Fibroblast of mammary gland (primary cell): Measurements from ENCODE around the gene CDH13.

Experiments
- DNase-seq: peaks from one replicate; pipeline ENCODE4 v3.0.0-alpha.2; 2010; ENCODE audit warnings: low read depth
- H3K4me3 ChIP-seq: 2 replicates; pipeline ENCODE4 v1.5.1; 2011; ENCODE audit warnings: low read depth, mild to moderate bottlenecking, low read length, moderate library complexity; ENCODE audit not compliant: control insufficient read depth
- TF ChIP-seq, protein P1 (sequence below): conservative IDR thresholded peaks from 2 replicates; pipeline ENCODE4 v1.5.1; 2011; ENCODE audit warnings: low read depth, low read length, inconsistent platforms; ENCODE audit not compliant: control insufficient read depth, insufficient read depth

Gene CDH13

DNA sequence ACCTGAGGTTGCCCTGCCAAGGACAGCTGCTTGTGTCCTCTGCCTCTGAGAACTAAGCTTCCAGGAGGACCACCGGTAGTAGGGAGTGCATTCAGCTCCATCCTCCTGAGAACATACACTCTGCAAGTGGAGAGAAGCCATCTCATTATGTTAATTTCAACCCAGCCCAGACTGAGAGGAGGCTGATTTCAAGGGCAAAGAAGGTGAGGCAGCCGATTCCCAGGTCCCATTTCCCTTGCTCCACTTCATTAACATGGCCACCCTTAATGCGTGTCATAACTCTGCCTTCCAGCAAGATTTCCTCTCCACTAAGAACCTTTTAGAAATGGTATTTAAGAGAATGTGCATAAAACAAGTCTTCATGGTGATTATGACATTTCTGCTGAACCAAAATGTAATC is 72.5 kb downstream of the CDH13 start:
- no peak for DNase-seq
- TF ChIP-seq, protein P1, sequence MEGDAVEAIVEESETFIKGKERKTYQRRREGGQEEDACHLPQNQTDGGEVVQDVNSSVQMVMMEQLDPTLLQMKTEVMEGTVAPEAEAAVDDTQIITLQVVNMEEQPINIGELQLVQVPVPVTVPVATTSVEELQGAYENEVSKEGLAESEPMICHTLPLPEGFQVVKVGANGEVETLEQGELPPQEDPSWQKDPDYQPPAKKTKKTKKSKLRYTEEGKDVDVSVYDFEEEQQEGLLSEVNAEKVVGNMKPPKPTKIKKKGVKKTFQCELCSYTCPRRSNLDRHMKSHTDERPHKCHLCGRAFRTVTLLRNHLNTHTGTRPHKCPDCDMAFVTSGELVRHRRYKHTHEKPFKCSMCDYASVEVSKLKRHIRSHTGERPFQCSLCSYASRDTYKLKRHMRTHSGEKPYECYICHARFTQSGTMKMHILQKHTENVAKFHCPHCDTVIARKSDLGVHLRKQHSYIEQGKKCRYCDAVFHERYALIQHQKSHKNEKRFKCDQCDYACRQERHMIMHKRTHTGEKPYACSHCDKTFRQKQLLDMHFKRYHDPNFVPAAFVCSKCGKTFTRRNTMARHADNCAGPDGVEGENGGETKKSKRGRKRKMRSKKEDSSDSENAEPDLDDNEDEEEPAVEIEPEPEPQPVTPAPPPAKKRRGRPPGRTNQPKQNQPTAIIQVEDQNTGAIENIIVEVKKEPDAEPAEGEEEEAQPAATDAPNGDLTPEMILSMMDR, result no peak
- H3K4me3 ChIP-seq, result no peak overlapping the region

DNA sequence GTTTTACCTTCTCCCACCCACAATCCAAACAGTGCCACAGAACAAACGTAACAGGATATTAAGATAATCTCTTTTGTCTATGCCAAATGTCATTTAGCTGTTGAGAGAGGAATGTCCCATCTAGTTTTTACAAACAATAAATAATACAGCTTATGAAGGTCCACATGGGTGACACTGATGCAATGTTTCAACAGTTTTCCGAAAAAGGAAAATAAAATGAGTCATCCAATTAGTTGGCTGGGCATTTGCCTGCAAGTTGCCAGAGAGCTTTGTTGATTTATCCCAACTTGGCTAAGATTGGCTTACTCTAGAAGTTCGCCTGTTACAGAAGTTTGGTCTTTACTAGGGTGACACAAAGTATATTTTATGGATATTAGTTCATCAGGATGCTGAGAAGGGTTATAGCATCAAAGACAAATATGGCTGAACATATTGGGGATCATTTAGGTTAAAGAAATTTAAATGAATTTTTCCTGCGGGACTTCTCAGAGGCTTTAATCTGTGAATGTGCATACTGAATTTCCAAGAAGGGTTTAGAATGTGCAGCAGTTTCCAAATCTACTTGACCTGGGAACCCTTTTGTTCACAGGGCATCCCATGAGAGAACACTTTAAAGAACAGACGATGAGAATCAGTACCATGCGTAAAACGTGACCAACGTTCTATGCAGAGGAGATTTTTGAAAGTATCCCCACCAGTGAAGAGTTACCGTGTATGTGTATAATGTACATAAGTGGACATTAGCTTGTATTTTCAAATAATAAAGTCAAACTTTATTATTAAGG is 73.1 kb downstream of the CDH13 start:
- DNase-seq, result peak; percentile 87
- H3K4me3 ChIP-seq, result no peak overlapping the region
- TF ChIP-seq, protein P1, result no peak

DNA sequence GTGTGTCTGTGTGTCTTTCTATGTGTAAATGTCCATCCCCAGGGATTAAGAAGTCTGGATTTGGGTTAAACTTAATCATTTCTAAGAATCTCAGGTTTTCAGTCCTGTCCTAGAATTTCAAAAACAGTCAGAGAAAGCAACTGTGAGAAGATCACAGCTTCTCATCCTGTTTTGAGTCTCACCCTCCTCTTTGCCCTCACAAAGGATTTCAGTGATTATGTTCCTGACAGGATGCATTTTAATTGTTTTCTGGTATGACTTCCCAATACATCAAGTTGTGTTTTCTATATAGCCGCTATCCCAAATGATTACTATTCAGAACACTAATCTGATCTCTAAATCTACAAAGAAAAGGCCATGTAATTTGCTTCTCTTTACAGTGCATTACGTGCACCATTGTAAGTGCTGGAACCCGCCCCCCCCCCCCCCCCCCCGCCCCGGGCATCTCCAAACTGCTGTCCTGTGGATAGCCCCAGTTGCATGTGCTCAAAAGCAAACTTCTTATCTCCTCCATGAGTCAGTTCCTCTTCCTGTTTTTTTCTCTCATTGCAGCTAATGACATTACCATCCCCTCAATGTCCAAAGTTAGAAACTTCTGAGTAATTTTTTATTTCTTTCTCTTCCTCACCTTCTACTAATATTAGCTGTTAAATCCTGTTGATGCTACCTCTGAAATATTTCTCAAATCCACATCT is 73.9 kb downstream of the CDH13 start:
- DNase-seq, result no peak
- TF ChIP-seq, protein P1, result no peak
- no peak overlapping the region for H3K4me3 ChIP-seq

DNA sequence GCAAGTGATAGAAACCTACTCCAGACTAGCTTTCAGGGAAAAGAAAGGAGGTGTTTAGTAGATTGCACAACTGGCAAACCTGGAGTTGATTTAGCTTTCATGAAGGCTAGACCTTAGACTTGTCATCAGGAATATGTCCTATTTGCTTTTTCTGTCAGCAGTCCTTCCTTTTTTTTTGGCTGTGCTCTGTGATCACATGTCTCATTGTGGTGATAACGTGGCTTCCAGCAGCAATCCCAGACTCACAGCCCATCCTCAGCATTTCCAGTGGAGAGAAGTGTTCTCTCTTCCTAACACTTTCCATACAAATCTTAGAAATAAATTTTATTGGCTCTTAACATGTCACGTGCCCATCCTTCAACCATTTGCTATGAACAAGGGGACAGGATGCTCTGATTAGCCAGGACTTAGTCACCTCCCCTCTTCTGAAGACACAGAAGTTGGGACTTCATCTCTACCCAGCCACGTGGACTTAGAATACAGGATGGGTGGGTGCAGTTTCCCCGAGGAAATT is 74.7 kb downstream of the CDH13 start:
- TF ChIP-seq, protein P1, result no peak
- no peak for DNase-seq
- H3K4me3 ChIP-seq, result no peak overlapping the region

DNA sequence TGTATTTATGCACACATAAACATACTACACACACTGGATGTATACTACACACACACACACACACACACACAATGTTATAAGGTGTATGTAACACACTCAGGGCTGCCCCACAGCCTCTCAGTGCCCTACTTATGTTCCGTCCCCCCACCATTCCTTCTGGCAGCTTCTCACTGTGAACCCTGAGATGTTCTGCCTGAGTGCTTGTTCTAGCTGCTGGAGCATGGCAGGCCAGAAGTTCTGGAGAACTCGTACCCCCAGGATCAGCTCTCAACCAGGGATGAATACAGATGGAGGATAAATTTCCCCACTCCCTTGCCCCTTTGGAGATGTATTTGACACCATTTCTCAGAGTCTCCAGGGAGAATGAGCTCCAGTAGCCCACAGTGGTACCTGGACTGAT is 76.4 kb downstream of the CDH13 start:
- TF ChIP-seq, protein P1, result no peak
- no peak for DNase-seq
- H3K4me3 ChIP-seq, result no peak overlapping the region

DNA sequence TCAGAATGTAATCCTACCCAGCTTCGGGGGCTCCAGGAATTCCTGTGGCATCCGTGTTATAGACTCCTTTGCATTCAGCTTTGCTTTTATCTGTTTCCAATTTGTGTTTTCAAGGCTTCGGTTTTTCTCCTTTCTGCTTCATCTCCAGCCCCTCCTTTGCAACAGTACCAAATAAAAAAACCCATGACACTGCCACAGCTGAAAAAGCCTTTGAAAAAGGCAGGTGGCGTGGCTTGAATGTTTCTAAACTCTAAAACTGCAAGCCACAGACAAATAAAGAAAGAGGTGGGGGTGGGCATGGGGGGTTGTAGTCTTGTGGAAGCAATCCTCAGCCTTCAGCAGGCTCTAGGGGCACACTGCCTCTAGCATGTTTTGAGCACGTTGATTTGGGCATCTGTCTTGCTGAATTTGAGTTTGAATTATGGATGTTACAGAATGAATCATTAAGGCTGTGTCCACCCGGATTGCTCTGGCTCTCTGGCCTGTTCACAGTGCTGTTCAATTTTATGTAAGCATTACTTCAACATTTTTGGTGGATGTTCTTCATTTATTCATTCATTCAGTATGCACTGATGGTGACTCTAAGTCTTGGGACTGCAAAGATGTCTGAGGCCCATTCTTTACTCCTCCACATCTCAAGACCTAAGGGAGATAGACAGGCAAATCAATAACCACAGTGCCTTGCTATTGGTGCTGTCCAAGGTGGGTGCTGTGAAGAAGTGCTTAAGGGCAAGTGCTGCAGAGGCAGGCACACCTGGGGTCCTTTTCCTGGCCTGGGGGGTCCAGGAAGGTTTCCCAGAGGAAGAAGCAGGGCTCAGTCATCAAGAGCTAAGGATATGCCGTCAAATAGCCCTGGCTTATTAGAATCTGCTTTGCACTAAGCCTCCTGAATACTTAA is 77.4 kb downstream of the CDH13 start:
- DNase-seq, result no peak
- TF ChIP-seq, protein P1, result no peak
- H3K4me3 ChIP-seq, result no peak overlapping the region
